Nucleus accumbens (tissue), 56 donors: ENCODE results near the gene KATNAL2.
"Not testable (repeated sequence)": the region's sequence is repeated elsewhere in the genome, so short reads cannot be mapped to it uniquely, and the experiment has no call there.

Source experiments
- DNase-seq, 56 donors: peaks; one replicate each; lab custom pipeline; 2025; lab: John Stamatoyannopoulos, UW

The KATNAL2 gene

GRCh38 chr18:46920653-46921052 lies 3.3 kb downstream of the KATNAL2 start:
- DNase-seq, result no peak

- DNase-seq, result no peak
Measured at GRCh38 chr18:46939337-46939963, 22.0 kb downstream of the KATNAL2 start.

- DNase-seq, result no peak
Measured at GRCh38 chr18:46939998-46940571, 22.7 kb downstream of the KATNAL2 start.

GRCh38 chr18:46942646-46943045 lies 25.2 kb downstream of the KATNAL2 start:
- no peak for DNase-seq

GRCh38 chr18:46946656-46947282 lies 29.4 kb downstream of the KATNAL2 start:
- peak in 55 of 56 donors; percentile 2 to 92 (median 66) for DNase-seq

- DNase-seq, result no peak
Measured at GRCh38 chr18:46950064-46950656, 32.8 kb downstream of the KATNAL2 start.

- DNase-seq, result no peak
Measured at GRCh38 chr18:46953195-46953594, 35.8 kb downstream of the KATNAL2 start.

- no peak for DNase-seq
Measured at GRCh38 chr18:46958209-46958608, 40.8 kb downstream of the KATNAL2 start.

GRCh38 chr18:46963656-46964578 lies 46.5 kb downstream of the KATNAL2 start:
- not testable (repeated sequence) for DNase-seq

GRCh38 chr18:46964579-46965293 lies 47.3 kb downstream of the KATNAL2 start:
- not testable (repeated sequence) for DNase-seq

- DNase-seq, result not testable (repeated sequence)
Measured at GRCh38 chr18:46966266-46966665, 48.9 kb downstream of the KATNAL2 start.

GRCh38 chr18:46969551-46969950 lies 52.1 kb downstream of the KATNAL2 start:
- DNase-seq, result not testable (repeated sequence)

- not testable (repeated sequence) for DNase-seq
Measured at GRCh38 chr18:47019870-47020269, 102.5 kb downstream of the KATNAL2 start.

GRCh38 chr18:47020757-47021156 lies 103.4 kb downstream of the KATNAL2 start:
- not testable (repeated sequence) for DNase-seq

- not testable (repeated sequence) for DNase-seq
Measured at GRCh38 chr18:47022821-47023220, 105.4 kb downstream of the KATNAL2 start.

- not testable (repeated sequence) for DNase-seq
Measured at GRCh38 chr18:47023769-47024465, 106.5 kb downstream of the KATNAL2 start.

- DNase-seq, result not testable (repeated sequence)
Measured at GRCh38 chr18:47025557-47026174, 108.3 kb downstream of the KATNAL2 start.

- DNase-seq, result not testable (repeated sequence)
Measured at GRCh38 chr18:47028738-47029137, 111.3 kb downstream of the KATNAL2 start.
